Right lobe of liver (tissue), 6 donors: ENCODE results near the gene CLCF1. TPM values are rescaled to one million over a fixed set of nuclear protein-coding genes. Genes with fewer than 3 reads are reported as not detected.

Experiments
- ATAC-seq, 4 donors: fragments of 200-7000 bp; cut with Tn5 transposase; one replicate each; pipeline ENCODE4 v1.9.1; 2020; ENCODE audit warnings: mild to moderate bottlenecking in 4 of 4, moderate library complexity in 4 of 4
- DNase-seq, 3 donors: peaks; one replicate each; pipeline ENCODE4 v3.0.0-alpha.2; 2020
- H3K27ac ChIP-seq, 3 donors: fragments of 200-600 bp; one replicate each; pipeline ENCODE4 v1.8.0; 2022
- H3K27me3 ChIP-seq, 2 donors: fragments of 200-600 bp; one replicate each; pipeline ENCODE4 v1.8.0; 2022
- H3K36me3 ChIP-seq, 4 donors: fragments of 200-600 bp; sonication (generic) in 1 of 4; one replicate each; pipeline versions ENCODE4 v1.5.1 to v1.8.0; 2017 to 2022; ENCODE audit warnings: control low read depth in 1 of 4
- H3K4me1 ChIP-seq, 4 donors: fragments of 200-600 bp; sonication (generic) in 1 of 4; one replicate each; pipeline versions ENCODE4 v1.5.1 to v1.8.0; 2017 to 2022; ENCODE audit warnings: control low read depth in 1 of 4
- H3K4me3 ChIP-seq, 3 donors: fragments of 200-600 bp; one replicate each; pipeline ENCODE4 v1.8.0; 2022
- H3K9me3 ChIP-seq, 4 donors: fragments of 200-600 bp; sonication (generic) in 1 of 4; one replicate each; pipeline versions ENCODE4 v1.5.1 to v1.8.0; 2017 to 2022; ENCODE audit warnings: control low read depth in 1 of 4
- CTCF ChIP-seq, 4 donors: fragments of 200-600 bp in 3 of 4; fragments of 450-650 bp in 1 of 4; IDR thresholded peaks; one replicate each; pipeline versions ENCODE4 v1.5.1 to v1.8.0; 2016 to 2022; ENCODE audit warnings: antibody characterized with exemption in 4 of 4, mild to moderate bottlenecking in 2 of 4
- POLR2A ChIP-seq: fragments of 450-650 bp; IDR thresholded peaks from one replicate; pipeline ENCODE4 v1.6.1; 2017; ENCODE audit warnings: antibody characterized with exemption, mild to moderate bottlenecking
- WGBS: methylation state at CpG from one replicate; pipeline ENCODE4 v1.1.6; 2018; ENCODE audit warnings: low coverage, low lambda C conversion rate; ENCODE audit not compliant: insufficient coverage; ENCODE audit errors: missing lambda C conversion rate; 5-methylcytosine and 5-hydroxymethylcytosine counted together
- intact Hi-C, 2 donors: fragments of 100-400 bp; cut with DNase I; formaldehyde crosslinking; loops; one replicate each; pipeline versions ENCODE4 v1.11.2 to v1.14.1; 2022
- long read RNA-seq: library from polyadenylated mRNA; unstranded; transcript quantifications from one replicate; pipeline ENCODE4 v2.0.0, GENCODE V29; 2019
- total RNA-seq, 6 experiments: library from RNA; depleted of rRNA in 2 of 6; stranded (reverse); fragments of >200 nt in 2 of 6; fragmentation: NEBNext Ultra II Directional in 3 of 6; extraction: Animal tissue kit (Norgen Biotek cat#: 25700) in 3 of 6; gene quantifications; one replicate each; pipeline versions ENCODE4 v1.1.0 to v1.2.4, GENCODE V29; 2016 to 2023
- donor health status: DM: no; HTN: yes; CAD: no.
- donor health status: DM: no; HTN: no; CAD: no.
- donor health status: DM: no; HTN: no; CAD: no.
- donor health status: DM: no; HTN: yes; CAD: no.
- donor health status: DM: no; HTN: yes; CAD: no.

The CLCF1 gene
- total RNA-seq: 1 to 10 TPM in 3 of 6 experiments, under 1 TPM in 3; 0.44 to 3.8 (median 1.3) TPM
- long read RNA-seq: 0 reads

GRCh38 chr11:67372993-67373647, at the start of gene CLCF1:
Gene CLCF1 (minus strand): TSS chr11:67373598. CDS start chr11:67373539, 59 bp downstream.
- ATAC-seq: peak; percentile 24 to 69 (median 59)
- Histone ChIP-seq H3K4me3 (peak within 1 kb of the TSS; percentile 57 to 89 (median 68)), H3K36me3 (no peaks in the 10 kb centered on the region), H3K9me3 (no peaks in the 10 kb centered on the region), H3K27me3 (no peaks in the 10 kb centered on the region), H3K4me1 (peaks cover 0 to 17% (median 6%) of the 10 kb centered on the region in 4 donors), H3K27ac (peak within 1 kb of the TSS; percentile 53 to 84 (median 72))
- intact Hi-C loops: no loop called here
- TF ChIP-seq CTCF (IDR thresholded peaks at IDR 0.05): no peak
- TF ChIP-seq POLR2A: no peak
- 0% methylated on average over 7 of the region's 76 CpGs for WGBS
- DNase-seq: peak; percentile 73 to 81 (median 80)

- Histone ChIP-seq H3K27me3 (no peaks in the 10 kb centered on the region), H3K4me3 (no peak overlapping the region), H3K36me3 (no peaks in the 10 kb centered on the region), H3K9me3 (no peaks in the 10 kb centered on the region), H3K4me1 (peaks cover 0 to 28% (median 11%) of the 10 kb centered on the region in 4 donors), H3K27ac (no peak overlapping the region)
- DNase-seq: no peak
- intact Hi-C loops: no loop called here
- 66% methylated on average over 5 of the region's 6 CpGs for WGBS
- TF ChIP-seq CTCF (IDR thresholded peaks at IDR 0.05) (no peak), POLR2A (no peak)
- ATAC-seq: no peak
These were observed 49.5 kb upstream of the CLCF1 start for GRCh38 chr11:67422891-67423290.

GRCh38 chr11:67421430-67422031, 48.1 kb upstream of the CLCF1 start:
- Histone ChIP-seq H3K4me3 (peak overlapping the region in 2 of 3 donors; percentile 42 to 67), H3K27ac (no peak overlapping the region), H3K4me1 (peaks cover 0 to 21% (median 10%) of the 10 kb centered on the region in 4 donors), H3K9me3 (no peaks in the 10 kb centered on the region), H3K36me3 (no peaks in the 10 kb centered on the region), H3K27me3 (no peaks in the 10 kb centered on the region)
- 37% methylated on average over 5 of the region's 22 CpGs for whole genome bisulfite sequencing
- ATAC-seq (no peak), DNase-seq (no peak)
- TF ChIP-seq POLR2A (no peak), CTCF (IDR thresholded peaks at IDR 0.05) (no peak)
- intact Hi-C loops: no loop called here

DNA sequence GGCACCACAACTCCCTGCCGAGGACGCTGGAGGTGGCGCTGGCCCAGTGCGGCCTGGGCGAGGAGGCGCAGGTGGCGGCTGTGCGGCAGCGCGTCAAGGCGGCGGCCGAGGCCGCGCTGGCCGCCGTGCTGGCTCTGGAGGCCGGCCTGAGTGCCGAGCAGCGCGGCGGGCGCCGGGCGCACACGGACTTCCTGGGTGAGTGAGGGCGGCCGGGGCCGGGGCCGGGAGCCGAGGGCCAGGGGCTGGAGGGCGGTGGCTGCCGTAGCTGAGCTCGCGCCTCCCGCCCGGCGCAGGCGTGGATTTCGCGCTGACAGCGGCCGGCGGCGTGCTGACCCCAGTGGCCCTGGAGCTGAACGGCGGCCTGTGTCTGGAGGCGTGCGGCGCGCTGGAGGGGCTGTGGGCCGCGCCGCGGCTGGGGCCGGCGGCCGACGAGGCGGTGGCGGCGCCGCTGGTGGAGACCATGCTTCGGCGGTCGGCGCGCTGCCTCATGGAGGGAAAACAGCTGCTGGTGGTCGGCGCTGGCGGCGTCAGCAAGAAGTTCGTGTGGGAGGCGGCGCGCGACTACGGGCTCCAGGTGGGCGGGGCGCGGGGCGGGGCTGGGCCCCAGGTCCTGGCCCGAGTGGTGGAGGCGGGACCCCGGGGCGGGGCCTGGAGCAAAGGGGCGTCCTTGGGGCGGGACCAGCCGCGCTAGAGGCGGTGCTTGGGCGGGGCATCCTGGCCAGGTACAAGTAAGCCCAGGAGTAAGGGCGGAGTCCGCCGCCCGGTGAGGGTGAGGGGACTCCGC, 47.4 kb upstream of the CLCF1 start:
- WGBS: 0% methylated on average over 5 of the region's 97 CpGs
- intact Hi-C loops: no loop called here
- peak in 1 of 4 donors; percentile 10 for TF ChIP-seq CTCF (IDR thresholded peaks at IDR 0.05)
- peak; percentile 66 for TF ChIP-seq POLR2A
- H3K27ac ChIP-seq: peak overlapping the region; percentile 58 to 79 (median 77)
- H3K36me3 ChIP-seq: no peaks in the 10 kb centered on the region
- peak; percentile 99 for DNase-seq
- no peaks in the 10 kb centered on the region for H3K27me3 ChIP-seq
- H3K9me3 ChIP-seq: no peaks in the 10 kb centered on the region
- peak overlapping the region; percentile 42 to 67 (median 60) for H3K4me3 ChIP-seq
- peaks cover 0 to 21% (median 10%) of the 10 kb centered on the region in 4 donors for H3K4me1 ChIP-seq
- ATAC-seq: peak; percentile 92 to 97 (median 96)
